Left hindlimb (tissue), 1 donor: ENCODE measurements around the gene GASK1B.

Experiments used
- DNase-seq: peaks from one replicate; pipeline ENCODE4 v3.0.0-alpha.2; 2018

Gene GASK1B

GRCh38 chr4:158172261-158173258 lies at the start of gene GASK1B:
Gene GASK1B (minus strand): TSS chr4:158173025. CDS start chr4:158171375, 1,650 bp downstream.
- DNase-seq: no peak

- DNase-seq: no peak
Measured at GRCh38 chr4:158219623-158220022, 46.8 kb upstream of the GASK1B start.

GRCh38 chr4:158217763-158218162 lies 44.9 kb upstream of the GASK1B start:
- DNase-seq: no peak

- no peak for DNase-seq
Measured at GRCh38 chr4:158214856-158215255, 42.0 kb upstream of the GASK1B start.

GRCh38 chr4:158213466-158213865 lies 40.6 kb upstream of the GASK1B start:
- no peak for DNase-seq

- no peak for DNase-seq
Measured at GRCh38 chr4:158211222-158211621, 38.4 kb upstream of the GASK1B start.

- DNase-seq: peak; percentile 87
Measured at GRCh38 chr4:158209825-158210807, 37.3 kb upstream of the GASK1B start, which contains the start of gene TMEM144. Gene TMEM144 (plus strand): TSS chr4:158210486. CDS start chr4:158212668, 2,182 bp downstream.

- no peak for DNase-seq
Measured at GRCh38 chr4:158208963-158209640, 36.3 kb upstream of the GASK1B start.

- DNase-seq: no peak
Measured at GRCh38 chr4:158203929-158204328, 31.1 kb upstream of the GASK1B start.

GRCh38 chr4:158203436-158203835 lies 30.6 kb upstream of the GASK1B start:
- DNase-seq: no peak

GRCh38 chr4:158202481-158202880 lies 29.7 kb upstream of the GASK1B start:
- no peak for DNase-seq

GRCh38 chr4:158201876-158202275 lies 29.1 kb upstream of the GASK1B start:
- no peak for DNase-seq

GRCh38 chr4:158201322-158201721 lies 28.5 kb upstream of the GASK1B start:
- DNase-seq: no peak

- DNase-seq: no peak
Measured at GRCh38 chr4:158200214-158200613, 27.4 kb upstream of the GASK1B start.

GRCh38 chr4:158197194-158197776 lies 24.5 kb upstream of the GASK1B start:
- no peak for DNase-seq

GRCh38 chr4:158195297-158195696 lies 22.5 kb upstream of the GASK1B start:
- DNase-seq: no peak

GRCh38 chr4:158193171-158193749 lies 20.4 kb upstream of the GASK1B start:
- no peak for DNase-seq

- no peak for DNase-seq
Measured at GRCh38 chr4:158192439-158193158, 19.8 kb upstream of the GASK1B start.

- no peak for DNase-seq
Measured at GRCh38 chr4:158190718-158191117, 17.9 kb upstream of the GASK1B start.

- DNase-seq: no peak
Measured at GRCh38 chr4:158189422-158189821, 16.6 kb upstream of the GASK1B start.

- DNase-seq: no peak
Measured at GRCh38 chr4:158186815-158187214, 14.0 kb upstream of the GASK1B start.
